Measurements from ENCODE around the gene ESR2. TPM values are rescaled to one million over a fixed set of nuclear protein-coding genes. Genes with fewer than 3 reads are reported as not detected.
A peak's percentile ranks its signal among the peaks of the same experiment; 100 is the strongest.
"Not testable (repeated sequence)": the region's sequence is repeated elsewhere in the genome, so short reads cannot be mapped to it uniquely, and the experiment has no call there.

The ESR2 gene
- polyA plus RNA-seq, 10 donors, result 0.25 to 0.72 (median 0.40) TPM

DNA sequence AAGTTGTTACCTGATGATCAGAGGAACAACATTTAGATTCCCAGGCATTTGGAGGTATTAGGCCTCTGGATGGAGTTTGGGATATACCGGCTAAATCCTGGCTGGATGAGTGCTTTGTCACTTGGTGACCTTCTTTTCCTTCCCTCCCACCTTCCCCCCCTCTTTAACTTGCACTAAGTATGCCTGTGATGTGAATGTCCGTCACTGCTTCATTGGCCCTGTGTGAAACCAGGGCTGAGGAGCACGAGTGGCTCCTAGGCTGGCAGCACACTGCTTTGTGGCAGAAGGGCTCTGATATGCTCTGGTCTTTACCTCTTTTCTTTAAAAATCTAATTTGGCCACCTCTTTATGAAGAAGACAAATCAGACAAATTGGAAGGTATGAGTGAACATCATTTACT is 95.7 kb downstream of the ESR2 start:
- DNase-seq, result no peak

DNA sequence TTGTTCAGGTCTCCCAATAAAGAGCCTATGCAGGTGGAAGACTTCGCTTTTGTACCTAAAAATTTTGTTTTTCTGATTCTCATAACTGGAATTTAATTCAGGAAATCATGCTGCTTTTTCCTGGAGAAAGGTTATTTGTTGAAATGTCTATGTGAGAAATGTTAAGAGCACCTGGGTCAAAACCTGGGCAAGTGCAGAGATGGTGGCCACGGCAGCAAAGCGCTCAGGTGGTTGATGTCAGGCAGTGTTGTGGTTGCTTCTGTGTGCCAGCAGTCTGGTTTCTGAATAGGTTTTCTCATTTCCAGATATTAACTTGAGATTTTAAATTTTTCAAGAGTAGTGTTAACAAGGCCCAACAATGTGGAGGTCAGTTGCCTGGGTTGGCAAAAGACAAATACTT is 96.2 kb downstream of the ESR2 start:
- no peak for DNase-seq

DNA sequence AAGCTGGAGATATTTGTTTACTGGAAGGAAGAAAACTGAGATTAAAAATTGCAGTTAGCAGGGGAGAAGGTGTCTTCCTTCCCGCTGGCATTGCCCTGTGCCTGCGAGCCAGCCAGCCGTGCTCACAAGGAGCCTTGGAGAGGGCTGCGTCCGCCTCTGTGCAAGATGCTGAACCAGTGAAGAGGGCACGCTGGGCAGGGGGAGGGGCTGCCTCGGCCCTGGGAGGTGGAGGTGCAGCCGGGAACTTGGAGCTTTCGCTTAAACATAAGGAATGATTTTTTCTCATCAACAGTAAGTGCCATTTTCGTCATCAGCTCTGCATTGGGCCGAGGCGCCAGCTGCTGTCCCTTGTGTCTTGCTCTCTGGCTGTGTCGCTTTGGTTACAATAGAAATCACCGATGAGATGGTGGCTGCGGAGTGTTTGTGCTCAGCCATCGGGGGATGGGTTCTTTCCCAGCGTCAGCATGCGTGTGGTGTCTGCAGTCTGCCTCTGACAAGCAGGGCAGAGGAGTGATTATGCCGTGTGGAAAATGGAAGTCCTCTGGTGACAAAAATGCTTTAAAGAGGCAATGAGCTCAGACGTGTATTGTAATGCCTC is 97.3 kb downstream of the ESR2 start:
- DNase-seq, result peak; percentile 36 to 80 (median 44)

DNA sequence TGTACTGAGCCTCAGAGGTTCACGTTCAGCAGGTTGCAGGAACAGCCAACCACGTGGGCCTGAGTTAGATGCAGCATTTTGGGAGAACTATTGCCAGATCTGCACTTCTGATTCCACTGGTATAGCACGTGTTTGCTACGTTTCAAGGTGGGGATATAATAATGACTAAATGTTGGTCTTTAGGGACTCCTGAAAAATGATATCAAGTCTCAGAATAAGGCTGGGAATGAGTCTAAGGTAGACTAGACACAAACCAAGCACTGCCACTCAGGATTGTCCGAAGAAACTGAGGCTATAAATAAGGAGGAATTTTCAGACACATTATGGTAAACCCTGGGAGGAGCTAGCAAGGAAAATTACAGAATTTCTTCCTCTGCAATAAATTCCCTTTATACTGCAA is 98.1 kb downstream of the ESR2 start:
- no peak for DNase-seq

DNA sequence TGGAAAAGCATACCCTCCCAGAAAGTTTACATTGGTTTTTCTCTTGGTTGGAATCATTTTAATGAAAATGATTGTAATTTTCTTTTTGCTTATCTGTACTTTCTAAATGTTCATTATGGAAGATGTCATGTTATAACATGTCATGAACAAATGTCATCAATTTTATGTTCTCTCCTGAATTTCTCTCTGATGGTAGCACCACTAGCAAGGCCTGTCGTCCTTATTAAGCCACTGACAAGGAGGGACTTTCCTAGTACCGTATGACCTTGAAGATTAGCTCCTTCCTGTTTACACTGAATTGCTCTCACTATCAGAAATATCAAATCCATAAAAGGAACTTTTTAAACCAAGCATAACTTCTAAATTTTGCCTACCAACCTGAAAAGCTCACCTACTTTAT is 99.0 kb downstream of the ESR2 start:
- DNase-seq, result no peak

DNA sequence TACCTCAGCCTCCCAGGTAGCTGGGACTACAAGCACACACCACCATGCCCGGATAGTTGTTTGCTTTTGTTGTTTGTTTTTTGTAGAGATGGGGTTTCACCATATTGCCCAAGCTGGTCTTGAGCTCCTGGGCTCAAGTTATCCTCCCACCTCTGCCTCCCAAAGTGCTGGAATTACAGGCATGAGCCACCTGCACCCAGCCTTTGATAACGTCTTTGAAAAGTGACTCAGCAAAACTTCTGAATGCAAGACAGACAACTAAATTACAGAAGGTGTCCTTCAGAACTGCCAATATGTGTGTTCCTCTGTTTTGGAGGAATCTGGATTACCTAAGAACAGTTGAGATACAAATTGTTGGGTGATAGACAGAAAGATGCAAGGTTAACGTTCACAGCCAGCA is 99.8 kb downstream of the ESR2 start:
- no peak for DNase-seq

DNA sequence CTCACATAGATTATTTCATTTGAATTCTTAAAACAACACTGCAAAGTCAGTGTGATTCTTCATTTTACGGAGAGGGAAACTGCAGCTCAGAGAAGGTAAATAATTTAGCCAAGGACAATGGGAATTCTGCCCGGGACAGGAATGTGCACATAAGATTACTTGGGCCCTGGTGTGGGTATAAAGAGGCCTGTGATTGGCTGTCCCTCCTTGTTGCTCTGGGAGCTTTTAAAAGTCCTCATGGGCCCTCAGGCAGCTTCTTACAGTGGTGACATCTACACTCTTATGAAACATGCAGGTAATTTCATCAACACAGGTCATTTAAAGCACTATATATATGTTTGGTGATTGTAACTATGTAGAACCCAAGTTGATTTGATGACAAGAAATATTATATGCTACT is 100.3 kb downstream of the ESR2 start:
- no peak for DNase-seq

DNA sequence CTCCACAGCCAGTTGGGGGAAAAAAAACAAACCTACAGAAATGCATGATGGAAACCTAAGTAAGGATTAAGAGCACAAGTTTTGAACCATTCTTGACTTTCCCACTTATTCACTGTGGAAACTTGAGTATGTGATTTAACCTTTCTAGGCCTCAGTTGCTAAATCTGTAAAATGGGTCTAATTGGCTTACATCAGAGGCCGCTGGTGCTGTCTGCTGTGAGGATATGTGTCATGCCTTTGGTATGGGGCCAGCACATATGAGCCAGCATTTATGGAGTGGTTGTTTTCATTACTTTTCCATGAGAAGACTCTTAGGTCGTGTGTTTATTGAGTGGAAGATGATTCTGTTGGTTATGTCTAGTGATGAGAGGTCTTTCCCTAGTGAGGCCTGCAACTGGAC is 102.4 kb downstream of the ESR2 start:
- DNase-seq, result peak in 1 of 3 donors; percentile 68

DNA sequence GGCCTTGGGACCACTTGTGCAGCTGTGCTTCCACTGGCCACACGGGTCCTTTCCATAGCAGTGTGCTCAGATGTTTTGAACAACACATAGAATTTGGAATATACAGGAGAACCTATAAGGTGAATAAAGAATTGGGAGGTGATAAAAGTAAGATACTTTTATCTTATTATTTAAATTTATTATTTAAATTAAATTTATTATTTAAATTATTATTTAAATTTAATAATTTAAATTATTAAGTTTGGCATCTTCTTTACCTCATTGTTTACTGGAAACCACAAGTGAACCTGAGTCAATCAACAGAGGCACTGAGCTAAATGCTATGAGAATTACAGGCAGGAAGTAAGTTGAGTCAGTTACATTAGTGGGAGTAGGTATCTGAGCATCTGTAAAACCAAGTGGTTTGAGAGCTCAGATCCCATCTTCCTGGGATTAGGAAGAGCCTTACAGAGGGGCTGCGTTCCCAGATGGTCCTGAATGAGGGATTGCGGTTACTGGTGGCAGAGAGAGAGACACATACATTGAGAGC is 103.1 kb downstream of the ESR2 start:
- no peak for DNase-seq

DNA sequence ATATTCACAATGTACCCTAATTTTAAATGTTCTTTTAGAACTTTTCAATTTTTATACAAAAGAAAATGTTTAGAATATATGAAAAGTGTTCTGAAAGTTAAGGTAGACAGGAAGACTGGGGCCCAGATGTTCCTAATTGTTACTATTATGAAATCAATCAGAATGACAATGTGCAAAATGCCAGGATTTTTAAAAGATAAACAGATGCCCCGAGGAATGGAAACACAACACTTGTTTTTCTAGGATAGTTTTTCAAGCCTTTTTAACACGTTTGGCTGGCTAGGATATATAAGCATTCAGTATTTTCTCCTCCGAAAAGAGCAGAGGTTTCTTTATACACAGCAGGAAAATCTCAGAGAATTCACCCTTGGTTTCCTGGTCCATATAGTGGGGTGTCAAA is 106.8 kb downstream of the ESR2 start:
- DNase-seq, result no peak

DNA sequence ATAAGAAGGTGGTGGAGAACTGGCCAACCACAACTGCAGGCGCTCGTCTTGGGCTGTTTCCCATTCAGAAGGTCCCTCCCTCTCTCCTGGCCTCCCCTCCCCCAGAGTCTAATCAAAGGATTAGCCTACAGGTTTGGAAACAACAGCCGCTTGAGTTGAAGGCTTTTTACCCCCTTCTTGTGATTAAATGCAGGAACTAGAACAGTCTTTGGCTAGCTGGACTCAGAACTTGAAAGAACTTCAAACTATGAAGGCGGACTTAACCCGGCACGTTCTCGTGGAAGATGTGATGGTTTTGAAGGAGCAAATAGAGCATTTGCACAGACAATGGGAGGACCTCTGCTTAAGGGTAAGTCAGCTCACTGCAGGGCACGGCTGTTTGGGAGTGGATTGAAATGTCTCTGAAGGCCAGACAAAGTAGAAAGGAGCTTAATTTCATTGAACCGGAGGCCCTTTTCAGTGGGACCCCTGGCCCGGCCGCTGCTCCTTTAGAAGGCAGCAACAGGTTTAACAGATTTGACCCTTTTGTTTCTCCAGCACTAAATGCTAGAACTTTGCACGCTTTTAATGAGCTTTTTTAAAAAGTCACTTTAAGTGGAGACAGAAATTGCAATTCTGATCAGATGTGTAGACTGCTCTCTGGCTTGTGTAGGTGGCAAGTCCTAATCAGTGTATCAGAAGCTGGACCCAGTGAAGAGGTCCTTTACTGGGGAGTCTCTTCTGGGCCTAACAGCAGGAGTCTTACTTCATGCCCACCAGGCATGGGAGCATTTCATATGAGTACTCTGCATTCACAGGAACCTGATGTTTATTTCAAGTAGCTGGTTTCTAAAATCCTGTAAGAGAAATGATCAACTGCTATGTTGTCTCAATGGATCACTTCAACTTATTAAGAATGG is 107.7 kb downstream of the ESR2 start:
- no peak for DNase-seq

DNA sequence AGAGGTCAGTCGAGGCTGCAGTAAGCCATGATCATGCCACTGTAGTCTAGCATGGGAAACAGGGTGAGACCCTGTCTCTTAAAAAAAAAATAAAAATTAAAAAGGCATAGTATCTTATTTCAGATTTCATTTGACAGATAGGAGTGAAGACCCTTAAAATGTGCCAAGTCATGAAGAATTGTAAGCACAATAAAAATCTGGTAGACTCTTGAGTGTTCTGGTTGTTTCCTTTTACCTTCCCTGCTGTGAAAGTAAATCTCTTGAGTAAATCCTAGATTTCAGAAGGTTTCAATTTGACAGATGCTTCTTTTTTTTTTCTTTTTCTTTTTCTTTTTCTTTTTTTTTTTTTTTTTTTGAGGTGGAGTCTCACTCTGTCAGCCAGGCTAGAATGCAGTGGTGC is 109.0 kb downstream of the ESR2 start:
- no peak for DNase-seq

DNA sequence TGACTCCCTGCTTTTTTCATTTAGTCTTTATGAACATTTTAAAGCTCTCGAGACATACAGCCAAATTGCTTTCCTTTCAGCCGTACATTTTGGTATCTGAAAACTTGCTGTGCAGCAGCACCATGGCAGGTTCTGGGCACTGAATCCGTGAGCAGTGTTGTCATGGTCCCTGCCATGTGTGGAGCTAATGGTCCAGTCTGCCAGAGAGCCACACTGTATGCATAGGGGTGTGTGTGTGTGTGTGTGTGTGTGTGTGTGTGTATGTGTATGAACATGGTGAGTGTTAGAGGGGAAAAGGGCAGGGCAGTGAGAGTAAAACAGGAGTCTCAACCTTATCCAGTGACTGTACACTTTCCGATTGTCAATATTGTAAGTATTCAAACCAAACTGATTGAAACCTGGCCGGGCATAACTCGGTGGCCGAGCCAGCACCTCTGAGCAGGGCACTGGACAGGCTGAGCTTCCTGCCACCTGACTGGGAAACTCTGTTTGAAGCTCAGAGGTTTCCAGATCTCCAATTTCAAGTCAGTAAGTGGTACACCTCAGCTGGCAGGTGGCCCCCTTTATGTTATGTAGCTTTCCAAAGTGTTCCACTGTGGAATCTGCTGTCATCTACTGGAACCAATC is 110.0 kb downstream of the ESR2 start:
- DNase-seq, result no peak

DNA sequence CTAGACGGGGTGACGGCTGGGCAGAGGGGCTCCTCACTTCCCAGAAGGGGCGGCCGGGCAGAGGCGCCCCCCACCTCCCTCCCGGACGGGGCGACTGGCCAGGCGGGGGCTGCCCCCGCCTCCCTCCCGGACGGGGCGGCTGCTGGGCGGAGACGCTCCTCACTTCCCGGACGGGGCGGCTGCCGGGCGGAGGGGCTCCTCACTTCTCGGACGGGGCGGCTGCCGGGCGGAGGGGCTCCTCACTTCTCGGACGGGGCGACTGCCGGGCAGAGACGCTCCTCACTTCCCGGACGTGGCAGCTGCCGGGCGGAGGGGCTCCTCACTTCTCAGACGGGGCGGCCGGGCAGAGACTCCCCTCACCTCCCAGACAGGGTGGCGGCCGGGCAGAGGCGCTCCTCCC is 111.3 kb downstream of the ESR2 start:
- not testable (repeated sequence) for DNase-seq

DNA sequence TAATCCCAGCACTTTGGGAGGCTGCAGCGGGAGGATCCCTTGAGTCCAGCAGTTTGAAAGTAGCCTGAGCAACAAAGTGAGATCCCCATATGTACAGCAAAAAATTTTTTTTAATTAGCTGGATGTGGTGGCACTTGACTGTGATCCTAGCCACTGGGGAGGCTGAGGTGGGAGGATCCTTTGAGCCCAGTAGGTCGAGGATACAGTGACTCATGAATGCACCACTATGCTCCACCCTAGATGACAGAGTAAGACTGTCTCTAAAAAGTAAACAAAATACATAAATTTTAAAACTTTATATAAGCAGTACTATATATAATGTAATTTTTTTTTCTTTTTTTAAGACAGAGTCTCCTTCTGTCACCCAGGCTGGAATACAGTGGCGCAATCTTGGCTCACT is 115.4 kb downstream of the ESR2 start:
- no peak for DNase-seq

DNA sequence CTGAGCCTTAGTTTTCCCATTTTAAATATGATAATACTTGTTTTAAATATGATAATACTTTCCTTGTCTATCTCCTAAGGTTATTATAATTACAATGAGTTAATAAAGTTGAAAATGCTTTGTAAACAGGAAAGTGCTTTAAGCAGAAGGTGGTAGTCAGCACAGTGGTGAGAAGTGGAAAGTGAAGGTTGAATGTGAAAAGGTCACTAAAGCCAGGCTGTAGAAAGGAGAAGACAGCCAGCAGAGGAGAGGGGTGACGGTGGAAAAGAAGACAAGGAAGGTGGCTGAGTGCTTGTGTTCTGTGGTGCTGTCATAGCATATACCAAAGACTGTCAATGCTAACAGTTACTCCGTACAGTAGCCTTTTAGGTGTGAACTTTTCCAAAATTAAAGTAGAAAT is 117.8 kb downstream of the ESR2 start:
- no peak for DNase-seq

DNA sequence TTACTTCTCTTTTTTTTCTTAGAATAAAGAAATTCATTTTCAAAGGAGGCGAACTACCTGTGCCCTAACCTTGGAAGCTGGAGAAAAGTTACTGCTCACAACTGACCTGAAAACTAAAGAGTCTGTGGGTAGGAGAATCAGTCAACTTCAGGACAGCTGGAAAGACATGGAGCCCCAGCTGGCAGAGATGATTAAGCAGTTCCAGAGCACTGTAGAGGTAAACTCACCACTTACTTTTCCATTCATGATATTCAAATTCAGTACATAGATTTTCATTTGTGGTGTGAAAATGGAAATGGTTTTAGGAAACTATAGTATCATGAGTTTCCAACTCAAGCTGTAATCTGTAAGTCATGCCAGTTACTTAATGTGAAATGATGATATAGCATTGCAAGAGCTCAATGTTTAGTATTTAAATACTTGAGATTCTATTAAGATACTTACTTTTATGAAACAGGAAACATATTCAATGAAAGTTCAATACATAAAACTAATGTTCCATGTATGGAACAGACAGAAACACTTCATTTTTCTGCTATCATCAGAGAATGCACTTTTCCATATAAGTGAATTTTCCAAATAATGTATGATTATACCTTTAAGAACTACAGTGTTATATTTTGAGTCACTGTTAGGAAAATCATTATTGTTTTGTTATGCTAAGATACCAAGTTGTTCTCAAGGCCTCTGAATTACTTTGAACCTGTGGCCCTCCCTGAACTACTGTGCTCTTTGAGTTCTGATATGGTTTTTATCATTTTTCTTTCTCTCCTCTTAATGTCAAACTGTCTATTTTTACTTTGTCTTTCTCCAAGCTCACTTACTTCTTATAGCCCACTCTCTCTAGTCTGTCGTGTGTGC is 119.0 kb downstream of the ESR2 start:
- DNase-seq, result no peak

DNA sequence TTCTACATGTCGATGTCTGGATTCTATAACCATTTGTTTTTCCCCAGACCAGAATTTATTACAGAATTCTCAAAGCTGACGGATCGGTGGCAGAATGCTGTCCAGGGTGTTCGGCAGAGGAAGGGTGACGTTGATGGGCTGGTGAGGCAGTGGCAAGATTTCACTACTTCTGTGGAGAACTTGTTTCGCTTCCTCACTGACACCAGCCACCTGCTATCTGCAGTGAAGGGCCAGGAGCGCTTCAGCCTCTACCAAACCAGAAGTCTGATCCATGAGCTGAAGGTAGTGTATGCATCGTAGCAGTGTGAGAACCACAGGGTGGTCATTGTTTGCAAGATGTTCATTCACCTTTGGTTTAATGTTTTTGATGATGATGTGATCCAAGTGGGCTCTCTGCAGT is 124.0 kb downstream of the ESR2 start:
- DNase-seq, result no peak

DNA sequence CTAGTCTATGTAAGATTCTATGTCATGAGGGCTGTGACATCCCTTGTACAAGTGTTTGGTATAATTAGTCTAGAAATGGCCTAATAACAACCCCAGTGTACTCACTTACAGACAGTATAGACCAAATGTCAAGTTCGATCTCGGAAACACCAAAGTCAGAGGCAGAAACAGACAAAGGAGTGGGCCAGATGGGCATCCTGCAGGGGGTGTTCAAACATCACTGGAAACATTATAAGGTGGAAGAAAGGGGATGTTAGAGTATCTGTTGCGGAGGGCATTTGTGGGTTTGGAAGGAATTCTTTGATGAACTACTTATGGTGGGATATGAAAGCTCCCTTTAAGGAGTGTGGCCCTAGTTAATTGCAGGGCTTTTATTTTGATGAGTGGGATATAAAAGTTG is 134.6 kb downstream of the ESR2 start:
- no peak for DNase-seq

DNA sequence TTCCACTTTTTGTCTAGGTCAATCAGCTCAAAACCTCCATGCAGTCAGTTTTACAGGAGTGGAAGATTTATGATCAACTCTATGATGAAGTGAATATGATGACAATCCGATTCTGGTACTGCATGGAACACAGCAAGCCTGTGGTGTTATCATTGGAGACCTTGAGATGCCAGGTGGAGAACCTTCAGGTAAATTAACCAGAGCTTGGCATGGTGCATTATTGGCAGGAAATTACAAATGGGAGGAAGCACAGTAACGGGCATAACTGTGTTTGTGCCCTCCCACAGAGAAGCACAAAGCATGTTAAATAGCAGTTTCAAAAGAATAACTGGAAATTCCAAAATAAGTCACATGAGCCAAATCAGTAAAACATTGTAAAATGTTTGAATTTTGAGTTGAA is 135.6 kb downstream of the ESR2 start:
- no peak for DNase-seq

DNA sequence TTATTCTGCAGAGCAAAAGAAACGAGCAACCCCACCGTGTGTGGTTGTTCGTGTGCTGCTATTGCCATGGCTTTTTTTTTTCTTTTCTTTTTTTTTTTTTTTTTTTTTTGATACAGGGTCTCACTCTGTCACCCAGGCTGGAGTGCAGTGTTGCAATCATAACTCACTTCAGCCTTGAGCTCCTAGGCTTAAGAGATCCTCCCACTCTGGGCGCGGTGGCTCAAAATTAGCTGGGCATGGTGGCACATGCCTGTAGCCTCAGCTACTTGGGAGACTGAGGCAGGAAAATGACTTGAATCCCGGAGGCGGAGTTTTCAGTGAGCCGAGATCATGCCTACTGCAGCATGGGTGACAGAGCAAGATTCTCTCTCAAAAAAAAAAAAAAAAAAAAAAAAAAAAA is 144.2 kb downstream of the ESR2 start:
- no peak for DNase-seq

Data from muscle of back (tissue), 11 donors.